Activated CD4-positive, alpha-beta T cell treated with anti-CD3 and anti-CD28 coated beads, Interleukin-2, amount 50 U/mL, for 48 hours (primary cell): ENCODE data around the gene TMPRSS9.
A peak's percentile ranks its signal among the peaks of the same experiment; 100 is the strongest.

Source experiments
- DNase-seq, 2 experiments: peaks; one replicate each; pipeline ENCODE4 v3.0.0-alpha.2; 2020

Gene TMPRSS9

GRCh38 chr19:2359992-2360685 lies at the start of gene TMPRSS9:
TSS of gene TMPRSS9 (plus strand) at chr19:2360265. CDS start at chr19:2389786, 29,521 bp downstream.
- no peak for DNase-seq

- DNase-seq = no peak
Observed at GRCh38 chr19:2311093-2311492, 49.0 kb upstream of the TMPRSS9 start.

GRCh38 chr19:2312820-2313501 lies 47.1 kb upstream of the TMPRSS9 start:
- DNase-seq = no peak

GRCh38 chr19:2315121-2315817 lies 44.8 kb upstream of the TMPRSS9 start:
- DNase-seq = no peak

- peak in 1 of 2 experiments; percentile 32 for DNase-seq
Observed at GRCh38 chr19:2315818-2316353, 44.2 kb upstream of the TMPRSS9 start.

- DNase-seq = no peak
Observed at GRCh38 chr19:2317300-2317699, 42.8 kb upstream of the TMPRSS9 start.

GRCh38 chr19:2317756-2318155 lies 42.3 kb upstream of the TMPRSS9 start:
- DNase-seq = no peak

- DNase-seq = no peak
Observed at GRCh38 chr19:2318923-2319322, 41.1 kb upstream of the TMPRSS9 start.

- no peak for DNase-seq
Observed at GRCh38 chr19:2319551-2319950, 40.5 kb upstream of the TMPRSS9 start.

GRCh38 chr19:2320049-2320448 lies 40.0 kb upstream of the TMPRSS9 start:
- no peak for DNase-seq

GRCh38 chr19:2320939-2321338 lies 39.1 kb upstream of the TMPRSS9 start:
- DNase-seq = no peak

- no peak for DNase-seq
Observed at GRCh38 chr19:2321565-2322283, 38.3 kb upstream of the TMPRSS9 start.

GRCh38 chr19:2323707-2324106 lies 36.4 kb upstream of the TMPRSS9 start:
- no peak for DNase-seq

- no peak for DNase-seq
Observed at GRCh38 chr19:2324220-2324948, 35.7 kb upstream of the TMPRSS9 start.

- no peak for DNase-seq
Observed at GRCh38 chr19:2325281-2326046, 34.6 kb upstream of the TMPRSS9 start.

GRCh38 chr19:2326699-2327360 lies 33.2 kb upstream of the TMPRSS9 start:
- DNase-seq = no peak

GRCh38 chr19:2327773-2328400 lies 32.2 kb upstream of the TMPRSS9 start:
- peak; percentile 64 to 72 for DNase-seq

GRCh38 chr19:2328401-2329148 lies 31.5 kb upstream of the TMPRSS9 start, which contains the start of the genes LSM7 and SPPL2B:
TSS of gene LSM7 (minus strand) at chr19:2328586. CDS start at chr19:2328566, 20 bp downstream.
TSS of gene SPPL2B (plus strand) at chr19:2328684. CDS start at chr19:2328710, 26 bp downstream.
- peak; percentile 89 to 91 for DNase-seq

GRCh38 chr19:2329149-2329478 lies 31.0 kb upstream of the TMPRSS9 start:
- DNase-seq = no peak
